Activated CD4-positive, alpha-beta T cell treated with anti-CD3 and anti-CD28 coated beads, Interleukin-2, amount 10 ng/mL, durations not matched to agents 24 days and 14 days (primary cell): ENCODE results near the gene PDGFRB. TPM values are rescaled to one million over a fixed set of nuclear protein-coding genes. Genes with fewer than 3 reads are reported as not detected.

Source experiments
- DNase-seq: peaks from one replicate; pipeline ENCODE4 v3.0.0; 2022
- H3K27ac Mint-ChIP-seq: one replicate; pipeline ENCODE4 v1.8.0; 2022; ENCODE audit warnings: mild to moderate bottlenecking, mixed read lengths
- H3K27me3 Mint-ChIP-seq: one replicate; pipeline ENCODE4 v1.8.0; 2022; ENCODE audit warnings: mixed read lengths
- H3K36me3 Mint-ChIP-seq: one replicate; pipeline ENCODE4 v1.8.0; 2022; ENCODE audit warnings: low read depth, mild to moderate bottlenecking, mixed read lengths
- H3K4me1 Mint-ChIP-seq: one replicate; pipeline ENCODE4 v1.8.0; 2021; ENCODE audit warnings: mixed read lengths
- H3K4me3 Mint-ChIP-seq: one replicate; pipeline ENCODE4 v1.8.0; 2022; ENCODE audit warnings: mild to moderate bottlenecking, moderate library complexity, mixed read lengths
- H3K9me3 Mint-ChIP-seq: one replicate; pipeline ENCODE4 v1.8.0; 2021; ENCODE audit warnings: mixed read lengths
- intact Hi-C: fragments of 100-400 bp; cut with micrococcal nuclease; formaldehyde crosslinking; loops from one replicate; pipeline ENCODE4 v1.15.1; 2023
- total RNA-seq: library from RNA; stranded (reverse); gene quantifications from 2 replicates; pipeline ENCODE4 v1.2.3, GENCODE V29; 2022

Gene PDGFRB
- total RNA-seq, 1 donor from 2014 or later = 1.5 TPM

DNA sequence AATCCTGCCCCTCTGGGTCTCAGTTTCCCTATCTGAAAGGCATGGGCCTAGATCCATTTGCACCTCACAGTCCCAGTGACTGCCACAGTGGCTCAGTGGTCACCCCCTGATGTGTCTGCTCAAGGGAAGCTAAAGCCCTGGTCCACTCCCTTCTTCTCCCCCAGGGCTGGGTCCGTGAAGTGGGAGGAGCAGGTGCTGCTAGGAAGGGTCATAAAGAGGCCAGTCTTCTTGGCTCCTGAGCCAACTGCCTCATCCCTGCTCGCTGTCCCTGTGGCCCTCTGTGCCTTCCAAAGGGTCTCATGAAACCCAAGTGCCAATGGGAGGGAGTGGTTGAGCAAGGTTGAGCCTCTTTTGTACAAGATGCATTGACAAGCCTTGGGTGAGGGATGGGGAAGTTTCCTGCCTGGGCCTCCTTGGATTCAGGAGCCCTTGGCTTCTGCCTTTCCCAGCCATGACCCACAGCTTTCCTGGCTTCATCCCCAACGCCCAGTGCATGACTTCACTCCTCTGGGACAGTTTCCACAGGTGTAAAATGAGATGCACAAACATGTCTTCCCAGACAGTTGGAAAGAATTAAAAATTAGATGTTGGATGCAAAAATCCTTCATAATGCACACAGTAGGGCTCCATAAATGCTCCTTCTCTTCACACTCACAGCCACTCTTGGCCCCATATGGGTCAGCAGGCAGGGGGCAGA, 32.6 kb upstream of the PDGFRB start:
- no peaks in the 10 kb centered on the region for H3K9me3 Mint-ChIP-seq
- H3K27ac Mint-ChIP-seq = no peak overlapping the region
- no peak overlapping the region for H3K4me3 Mint-ChIP-seq
- intact Hi-C loops = no loop called here
- H3K27me3 Mint-ChIP-seq = peaks cover 35% of the 10 kb centered on the region
- H3K36me3 Mint-ChIP-seq = no peaks in the 10 kb centered on the region
- no peak for DNase-seq
- no peaks in the 10 kb centered on the region for H3K4me1 Mint-ChIP-seq

GRCh38 chr5:150186897-150187296, 31.3 kb upstream of the PDGFRB start:
- no peaks in the 10 kb centered on the region for H3K4me1 Mint-ChIP-seq
- DNase-seq = no peak
- peaks cover 31% of the 10 kb centered on the region for H3K27me3 Mint-ChIP-seq
- intact Hi-C loops = no loop called here
- no peak overlapping the region for H3K27ac Mint-ChIP-seq
- no peaks in the 10 kb centered on the region for H3K36me3 Mint-ChIP-seq
- H3K4me3 Mint-ChIP-seq = no peak overlapping the region
- no peaks in the 10 kb centered on the region for H3K9me3 Mint-ChIP-seq

DNA sequence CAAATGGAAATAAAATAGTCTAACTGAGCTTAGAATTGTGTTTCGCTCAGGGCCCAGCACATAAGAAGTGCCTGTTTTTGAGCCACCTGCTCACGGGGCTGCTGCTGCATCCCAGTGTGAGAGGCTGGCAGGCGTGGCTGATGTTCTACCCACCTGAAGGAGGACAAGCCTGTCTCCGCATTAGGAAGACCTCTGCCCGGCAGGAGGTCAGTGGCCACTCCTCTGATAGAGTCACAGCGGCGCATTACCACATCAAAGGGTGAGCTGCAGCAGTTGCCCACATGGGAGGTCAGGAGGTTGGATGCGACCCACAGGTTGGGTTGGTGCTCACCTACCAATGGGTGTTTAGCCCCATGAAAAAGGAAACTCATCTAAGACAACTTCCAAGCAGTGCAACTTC, 30.5 kb upstream of the PDGFRB start:
- no peaks in the 10 kb centered on the region for H3K36me3 Mint-ChIP-seq
- intact Hi-C loops = no loop called here
- H3K27me3 Mint-ChIP-seq = peaks cover 25% of the 10 kb centered on the region
- H3K27ac Mint-ChIP-seq = no peak overlapping the region
- H3K9me3 Mint-ChIP-seq = no peaks in the 10 kb centered on the region
- no peak for DNase-seq
- no peak overlapping the region for H3K4me3 Mint-ChIP-seq
- no peaks in the 10 kb centered on the region for H3K4me1 Mint-ChIP-seq

DNA sequence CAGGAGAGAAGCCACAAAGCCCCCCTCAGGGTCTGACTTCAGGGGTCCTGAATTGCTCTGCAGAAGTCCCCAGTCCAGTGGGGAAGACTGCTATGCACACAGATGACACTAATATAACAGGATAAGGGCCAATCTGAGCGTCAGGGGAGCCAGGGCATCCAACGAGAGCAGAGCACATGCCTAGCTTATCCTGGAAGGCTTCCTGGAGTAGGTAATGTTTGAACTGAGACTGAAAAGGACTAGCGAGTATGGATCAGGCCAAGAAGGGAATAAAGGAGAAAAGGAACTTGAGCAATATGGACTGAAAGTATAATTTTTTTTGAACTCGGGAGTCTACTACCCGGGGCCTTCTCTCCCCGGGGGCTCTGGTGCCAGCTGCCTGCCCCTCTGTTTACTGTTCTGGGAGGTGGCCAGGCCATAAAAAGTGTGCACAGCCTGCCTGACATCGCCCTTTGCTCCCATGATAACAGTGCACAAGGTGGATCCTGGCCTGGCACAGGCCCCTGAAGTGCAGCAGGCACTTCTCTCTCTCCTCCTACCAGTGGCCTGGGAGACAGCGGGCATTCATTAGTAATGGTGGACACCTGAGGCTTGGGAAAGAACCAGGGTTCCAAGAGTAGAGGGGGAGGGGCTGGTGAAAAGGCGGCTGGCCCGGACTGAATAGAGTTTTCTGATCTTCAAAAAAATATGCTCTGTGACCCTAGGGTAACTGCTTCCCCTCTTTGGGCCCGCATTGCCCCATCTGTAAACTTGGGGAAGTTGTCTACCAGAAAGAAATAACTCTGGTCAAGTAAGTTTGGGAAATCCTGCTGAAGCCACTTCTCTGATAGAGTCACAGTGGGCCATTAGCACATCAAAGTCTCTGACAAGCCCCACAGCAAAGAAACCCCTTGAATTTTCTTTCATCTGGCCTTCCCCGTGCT, 29.6 kb upstream of the PDGFRB start:
- no peak overlapping the region for H3K4me3 Mint-ChIP-seq
- H3K27ac Mint-ChIP-seq = no peak overlapping the region
- peaks cover 18% of the 10 kb centered on the region for H3K27me3 Mint-ChIP-seq
- no peak for DNase-seq
- H3K9me3 Mint-ChIP-seq = no peaks in the 10 kb centered on the region
- no peaks in the 10 kb centered on the region for H3K4me1 Mint-ChIP-seq
- intact Hi-C loops = no loop called here
- H3K36me3 Mint-ChIP-seq = no peaks in the 10 kb centered on the region

GRCh38 chr5:150184006-150184405, 28.4 kb upstream of the PDGFRB start:
- intact Hi-C loops = no loop called here
- no peaks in the 10 kb centered on the region for H3K36me3 Mint-ChIP-seq
- peaks cover 10% of the 10 kb centered on the region for H3K27me3 Mint-ChIP-seq
- no peak for DNase-seq
- H3K4me1 Mint-ChIP-seq = no peaks in the 10 kb centered on the region
- no peak overlapping the region for H3K27ac Mint-ChIP-seq
- no peaks in the 10 kb centered on the region for H3K9me3 Mint-ChIP-seq
- H3K4me3 Mint-ChIP-seq = no peak overlapping the region

DNA sequence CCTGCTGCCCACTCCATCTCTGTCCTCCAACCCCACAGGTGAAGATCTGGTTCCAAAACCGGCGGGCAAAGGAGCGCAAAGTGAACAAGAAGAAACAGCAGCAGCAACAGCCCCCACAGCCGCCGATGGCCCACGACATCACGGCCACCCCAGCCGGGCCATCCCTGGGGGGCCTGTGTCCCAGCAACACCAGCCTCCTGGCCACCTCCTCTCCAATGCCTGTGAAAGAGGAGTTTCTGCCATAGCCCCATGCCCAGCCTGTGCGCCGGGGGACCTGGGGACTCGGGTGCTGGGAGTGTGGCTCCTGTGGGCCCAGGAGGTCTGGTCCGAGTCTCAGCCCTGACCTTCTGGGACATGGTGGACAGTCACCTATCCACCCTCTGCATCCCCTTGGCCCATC, 27.8 kb upstream of the PDGFRB start:
- DNase-seq = no peak
- intact Hi-C loops = no loop called here
- no peaks in the 10 kb centered on the region for H3K4me1 Mint-ChIP-seq
- no peaks in the 10 kb centered on the region for H3K36me3 Mint-ChIP-seq
- no peak overlapping the region for H3K4me3 Mint-ChIP-seq
- H3K27me3 Mint-ChIP-seq = peaks cover 13% of the 10 kb centered on the region
- no peaks in the 10 kb centered on the region for H3K9me3 Mint-ChIP-seq
- H3K27ac Mint-ChIP-seq = no peak overlapping the region

DNA sequence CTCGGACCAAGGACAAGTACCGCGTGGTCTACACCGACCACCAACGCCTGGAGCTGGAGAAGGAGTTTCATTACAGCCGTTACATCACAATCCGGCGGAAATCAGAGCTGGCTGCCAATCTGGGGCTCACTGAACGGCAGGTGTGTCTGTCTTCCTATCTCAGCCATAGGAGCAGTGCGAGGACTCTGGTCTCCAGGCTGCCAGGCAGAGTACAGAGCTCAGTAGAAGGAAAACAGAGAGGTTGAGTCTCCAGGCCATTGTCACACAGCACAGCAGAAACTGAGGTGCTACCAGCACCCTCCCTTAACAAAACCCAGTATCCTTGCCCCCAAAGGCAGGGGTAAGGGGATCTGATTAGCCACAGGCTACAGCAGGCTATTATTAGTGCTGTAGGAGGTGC, 27.1 kb upstream of the PDGFRB start:
- no peak for DNase-seq
- Mint-ChIP-seq H3K27me3 (peaks cover 12% of the 10 kb centered on the region), H3K4me1 (no peaks in the 10 kb centered on the region), H3K36me3 (no peaks in the 10 kb centered on the region), H3K27ac (no peak overlapping the region), H3K4me3 (no peak overlapping the region), H3K9me3 (no peaks in the 10 kb centered on the region)
- intact Hi-C loops = no loop called here

GRCh38 chr5:150181766-150182545, 26.3 kb upstream of the PDGFRB start:
- no peak overlapping the region for H3K4me3 Mint-ChIP-seq
- no peaks in the 10 kb centered on the region for H3K36me3 Mint-ChIP-seq
- peaks cover 5% of the 10 kb centered on the region for H3K27me3 Mint-ChIP-seq
- no peak for DNase-seq
- H3K9me3 Mint-ChIP-seq = no peaks in the 10 kb centered on the region
- H3K27ac Mint-ChIP-seq = no peak overlapping the region
- intact Hi-C loops = no loop called here
- no peaks in the 10 kb centered on the region for H3K4me1 Mint-ChIP-seq

- intact Hi-C loops = no loop called here
- no peaks in the 10 kb centered on the region for H3K9me3 Mint-ChIP-seq
- H3K36me3 Mint-ChIP-seq = no peaks in the 10 kb centered on the region
- no peak for DNase-seq
- H3K4me3 Mint-ChIP-seq = no peak overlapping the region
- peaks cover 5% of the 10 kb centered on the region for H3K27me3 Mint-ChIP-seq
- no peak overlapping the region for H3K27ac Mint-ChIP-seq
- H3K4me1 Mint-ChIP-seq = no peaks in the 10 kb centered on the region
Observed at GRCh38 chr5:150181027-150181426, 25.4 kb upstream of the PDGFRB start.

GRCh38 chr5:150180241-150181026, 24.8 kb upstream of the PDGFRB start:
- H3K9me3 Mint-ChIP-seq = no peaks in the 10 kb centered on the region
- no peak for DNase-seq
- H3K4me1 Mint-ChIP-seq = no peaks in the 10 kb centered on the region
- H3K36me3 Mint-ChIP-seq = no peaks in the 10 kb centered on the region
- intact Hi-C loops = no loop called here
- no peak overlapping the region for H3K4me3 Mint-ChIP-seq
- no peak overlapping the region for H3K27ac Mint-ChIP-seq
- peaks cover 5% of the 10 kb centered on the region for H3K27me3 Mint-ChIP-seq

DNA sequence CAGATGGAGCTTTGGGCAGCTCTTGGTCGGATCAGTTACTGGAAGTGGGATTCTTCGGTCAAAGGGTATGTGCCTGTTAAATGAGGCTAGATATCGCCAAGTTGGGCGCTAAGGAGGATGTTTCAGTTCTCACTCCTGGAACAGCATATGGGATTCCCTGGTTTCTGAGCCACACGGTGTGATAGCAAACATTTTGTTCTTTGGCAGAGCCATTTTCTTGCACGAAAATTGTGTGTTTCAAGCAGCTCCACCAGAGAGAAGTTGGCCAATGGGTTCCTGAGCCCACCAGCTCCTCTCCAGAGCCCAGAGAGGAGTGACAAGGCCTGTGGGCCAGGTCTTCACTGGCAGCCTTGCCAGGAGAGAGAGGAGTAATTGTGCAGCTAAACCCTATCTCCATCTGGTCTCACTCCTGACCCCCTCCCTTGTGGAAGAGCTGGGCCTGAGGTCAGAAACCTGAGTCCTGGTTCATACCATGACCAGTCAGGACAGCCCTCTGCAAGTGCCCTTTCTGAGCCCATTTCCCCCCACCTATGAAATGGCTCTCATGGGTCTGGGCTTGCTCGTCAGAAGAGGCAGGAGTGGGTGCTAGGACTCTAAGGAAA, 23.5 kb upstream of the PDGFRB start:
- no peak for DNase-seq
- Mint-ChIP-seq H3K27ac (no peak overlapping the region), H3K4me1 (no peaks in the 10 kb centered on the region), H3K36me3 (no peaks in the 10 kb centered on the region), H3K4me3 (no peak overlapping the region), H3K27me3 (peaks cover 7% of the 10 kb centered on the region), H3K9me3 (no peaks in the 10 kb centered on the region)
- intact Hi-C loops = no loop called here

DNA sequence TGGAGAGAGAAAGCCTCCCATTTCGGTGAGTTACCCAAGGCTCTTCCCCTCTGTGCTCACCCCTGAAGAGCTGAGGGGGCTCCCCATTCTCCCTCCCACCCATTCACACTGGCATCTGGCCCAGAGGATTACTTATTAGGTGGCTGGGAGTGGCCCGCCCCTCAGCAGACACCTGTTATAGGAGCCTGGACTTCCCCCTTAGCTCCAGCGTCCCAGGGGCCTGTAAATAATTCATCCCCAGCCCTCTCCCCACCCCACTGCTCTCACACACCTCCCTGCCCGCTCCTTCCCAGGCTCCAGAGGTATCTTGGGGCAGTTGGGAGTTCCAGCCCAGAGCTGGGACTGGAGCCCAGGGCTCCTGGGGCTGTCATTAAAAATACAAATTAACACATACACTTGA, 22.6 kb upstream of the PDGFRB start:
- no peak overlapping the region for H3K4me3 Mint-ChIP-seq
- H3K9me3 Mint-ChIP-seq = no peaks in the 10 kb centered on the region
- intact Hi-C loops = no loop called here
- no peak for DNase-seq
- H3K36me3 Mint-ChIP-seq = no peaks in the 10 kb centered on the region
- H3K27ac Mint-ChIP-seq = no peak overlapping the region
- no peaks in the 10 kb centered on the region for H3K4me1 Mint-ChIP-seq
- H3K27me3 Mint-ChIP-seq = peaks cover 12% of the 10 kb centered on the region

DNA sequence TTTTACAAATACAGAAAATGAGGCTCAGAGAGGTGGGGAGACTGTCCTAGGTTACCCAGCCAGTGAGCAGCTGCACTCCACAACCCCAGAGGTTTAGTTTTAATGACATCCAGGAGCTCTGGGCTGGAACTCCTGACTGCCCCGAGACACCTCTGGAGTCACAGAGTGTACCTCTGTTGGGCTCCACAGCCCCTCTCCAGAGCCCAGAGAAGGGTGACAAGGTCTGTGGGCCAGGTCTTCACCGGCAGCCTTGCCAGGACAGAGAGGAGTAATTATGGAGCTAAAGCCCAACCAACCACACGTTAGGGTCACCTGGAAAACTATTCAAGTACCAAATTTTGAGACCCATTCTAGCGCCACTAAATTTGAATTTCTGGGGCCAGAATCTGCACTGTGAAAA, 22.1 kb upstream of the PDGFRB start:
- no peak overlapping the region for H3K4me3 Mint-ChIP-seq
- H3K36me3 Mint-ChIP-seq = no peaks in the 10 kb centered on the region
- no peak overlapping the region for H3K27ac Mint-ChIP-seq
- peaks cover 12% of the 10 kb centered on the region for H3K27me3 Mint-ChIP-seq
- H3K9me3 Mint-ChIP-seq = no peaks in the 10 kb centered on the region
- no peaks in the 10 kb centered on the region for H3K4me1 Mint-ChIP-seq
- DNase-seq = no peak
- intact Hi-C loops = no loop called here
